Upper lobe of right lung (tissue), 1 donor: Measurements from ENCODE around the gene TMEM132E. TPM values are rescaled to one million over a fixed set of nuclear protein-coding genes. Genes with fewer than 3 reads are reported as not detected.

ENCODE experiments used
- ATAC-seq: fragments of 200-7000 bp; cut with Tn5 transposase; one replicate; pipeline ENCODE4 v1.9.1; 2020; ENCODE audit warnings: mild to moderate bottlenecking, moderate library complexity
- DNase-seq: peaks from one replicate; pipeline ENCODE4 v3.0.0-alpha.2; 2020
- H3K27ac ChIP-seq: fragments of 200-600 bp; one replicate; pipeline ENCODE4 v1.8.0; 2022
- H3K27me3 ChIP-seq: fragments of 200-600 bp; one replicate; pipeline ENCODE4 v1.8.0; 2022; ENCODE audit warnings: mild to moderate bottlenecking
- H3K36me3 ChIP-seq: fragments of 200-600 bp; one replicate; pipeline ENCODE4 v1.8.0; 2022
- H3K4me1 ChIP-seq: fragments of 200-600 bp; one replicate; pipeline ENCODE4 v1.8.0; 2022
- H3K4me3 ChIP-seq: fragments of 200-600 bp; one replicate; pipeline ENCODE4 v1.8.0; 2022; ENCODE audit warnings: mild to moderate bottlenecking
- H3K9me3 ChIP-seq: fragments of 200-600 bp; one replicate; pipeline ENCODE4 v1.8.0; 2022
- CTCF ChIP-seq: fragments of 200-600 bp; IDR thresholded peaks from one replicate; pipeline ENCODE4 v1.8.0; 2022; ENCODE audit warnings: antibody characterized with exemption
- intact Hi-C: fragments of 100-400 bp; cut with DNase I; formaldehyde crosslinking; loops from one replicate; pipeline ENCODE4 v1.11.0; 2022
- total RNA-seq: library from RNA; stranded (reverse); fragmentation: NEBNext Ultra II Directional; extraction: Animal tissue kit (Norgen Biotek cat#: 25700); gene quantifications from one replicate; pipeline ENCODE4 v1.2.1, GENCODE V29; 2021
- donor health status: DM: no; HTN: yes; CAD: no; lungs with severe emphysema.

The TMEM132E gene
- total RNA-seq, 1 donor from 2014 or later = 0.23 TPM

DNA sequence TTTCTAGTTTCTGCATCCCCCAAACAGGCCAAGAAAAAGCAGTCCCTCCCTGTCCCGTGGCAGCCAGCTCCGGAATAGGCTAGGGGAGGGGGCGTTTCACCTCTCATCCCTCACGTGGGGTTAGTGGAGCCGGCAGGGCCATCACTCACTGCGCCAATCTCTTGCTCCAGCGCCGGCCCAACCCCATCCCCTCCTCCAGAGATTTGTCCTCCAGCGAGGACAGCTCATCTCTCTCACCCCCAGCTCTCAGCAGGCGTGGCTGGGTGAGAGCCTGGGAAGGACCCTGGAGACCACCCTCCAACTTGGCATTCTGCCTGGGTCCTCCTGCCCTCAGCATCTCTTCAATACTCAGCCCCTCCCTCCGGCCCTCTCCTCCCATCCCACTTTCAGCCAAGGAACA is 74.1 kb downstream of the TMEM132E start:
- Histone ChIP-seq H3K9me3 (no peaks in the 10 kb centered on the region), H3K4me1 (no peaks in the 10 kb centered on the region), H3K27ac (no peak overlapping the region), H3K27me3 (peaks cover 27% of the 10 kb centered on the region), H3K4me3 (no peak overlapping the region), H3K36me3 (no peaks in the 10 kb centered on the region)
- ATAC-seq = no peak
- intact Hi-C loops = no loop called here
- DNase-seq = no peak
- no peak for TF ChIP-seq CTCF

- H3K4me1 ChIP-seq = no peaks in the 10 kb centered on the region
These were observed 75.0 kb downstream of the TMEM132E start for GRCh38 chr17:34654276-34654880.

DNA sequence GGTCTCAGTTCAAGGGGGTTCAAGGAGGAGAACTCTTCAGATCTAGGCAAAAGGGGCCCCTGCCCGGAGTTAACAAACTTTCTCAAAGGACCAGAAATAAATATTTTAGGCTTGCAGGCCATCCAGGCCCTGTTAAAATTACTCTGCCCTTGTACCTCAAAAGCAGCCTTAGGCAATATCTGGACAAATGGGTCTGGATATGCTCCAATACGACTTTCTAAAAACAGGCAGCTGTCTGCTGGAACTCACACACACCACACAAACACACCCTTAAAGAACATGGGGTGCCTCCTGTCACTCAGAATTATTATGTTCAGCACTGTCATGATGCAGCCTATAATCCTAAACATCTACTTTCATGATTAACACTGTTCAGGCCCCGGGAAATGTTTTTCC is 75.5 kb downstream of the TMEM132E start:
- Histone ChIP-seq H3K4me1 (no peaks in the 10 kb centered on the region), H3K27me3 (peaks cover 24% of the 10 kb centered on the region), H3K36me3 (no peaks in the 10 kb centered on the region), H3K4me3 (no peak overlapping the region), H3K9me3 (no peaks in the 10 kb centered on the region), H3K27ac (no peak overlapping the region)
- ATAC-seq (no peak), DNase-seq (no peak)
- intact Hi-C loops = no loop called here
- TF ChIP-seq CTCF = no peak

More at GRCh38 chr17:34654276-34654880, 75.0 kb downstream of the TMEM132E start:
- intact Hi-C loops = no loop called here
- Histone ChIP-seq H3K9me3 (no peaks in the 10 kb centered on the region), H3K27me3 (peaks cover 26% of the 10 kb centered on the region), H3K36me3 (no peaks in the 10 kb centered on the region), H3K27ac (no peak overlapping the region), H3K4me3 (no peak overlapping the region)
- DNase-seq = no peak
- no peak for TF ChIP-seq CTCF
- no peak for ATAC-seq

DNA sequence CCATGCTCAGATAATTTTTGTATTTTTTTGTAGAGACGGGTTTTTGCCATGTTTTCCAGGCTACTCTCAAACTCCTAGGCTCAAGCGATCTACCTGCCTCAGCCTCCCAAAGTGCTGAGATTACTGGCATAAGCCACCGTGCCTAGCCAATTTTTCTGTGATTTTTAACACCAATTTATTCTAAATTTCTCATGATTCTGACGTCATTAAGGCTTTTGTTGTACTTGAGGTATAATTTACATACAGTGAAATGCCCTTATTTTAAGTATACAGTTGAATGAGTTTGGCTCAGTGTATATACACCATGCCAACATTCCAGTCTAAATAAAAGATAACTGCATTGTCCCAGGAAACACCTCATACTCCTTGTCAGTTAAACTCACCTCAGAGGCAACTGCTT is 77.4 kb downstream of the TMEM132E start:
- H3K4me3 ChIP-seq = no peak overlapping the region
- no peaks in the 10 kb centered on the region for H3K4me1 ChIP-seq
- H3K36me3 ChIP-seq = no peaks in the 10 kb centered on the region
- ATAC-seq (no peak), DNase-seq (no peak)
- TF ChIP-seq CTCF = no peak
- intact Hi-C loops = no loop called here
- peaks cover 21% of the 10 kb centered on the region for H3K27me3 ChIP-seq
- no peaks in the 10 kb centered on the region for H3K9me3 ChIP-seq
- H3K27ac ChIP-seq = no peak overlapping the region

GRCh38 chr17:34658811-34659560 is 79.6 kb downstream of the TMEM132E start:
- no peak for TF ChIP-seq CTCF
- no peaks in the 10 kb centered on the region for H3K9me3 ChIP-seq
- H3K36me3 ChIP-seq = no peaks in the 10 kb centered on the region
- ATAC-seq (no peak), DNase-seq (no peak)
- no peak overlapping the region for H3K27ac ChIP-seq
- no peaks in the 10 kb centered on the region for H3K4me1 ChIP-seq
- H3K27me3 ChIP-seq = peaks cover 5% of the 10 kb centered on the region
- H3K4me3 ChIP-seq = no peak overlapping the region
- intact Hi-C loops = no loop called here
